SK-N-SH (cell line): ENCODE measurements around the gene TSHZ2. TPM values are rescaled to one million over a fixed set of nuclear protein-coding genes. Genes with fewer than 3 reads are reported as not detected.

Experiments used
- CTCF ChIA-PET: fragments of 300-600, 350-600 bp; formaldehyde crosslinking; extraction: SDS; loops from one replicate; lab custom pipeline; 2021; lab: Yijun Ruan, JAX
- POLR2A ChIA-PET: fragments of 350-600 bp; sonication (Branson Sonifier 250); formaldehyde crosslinking; extraction: SDS; loops from one replicate; lab custom pipeline; 2020; ENCODE audit warnings: antibody characterized with exemption, inconsistent platforms; lab: Yijun Ruan, JAX
- DNase-seq: peaks from one replicate; pipeline ENCODE4 v3.0.0; 2012
- H2AFZ ChIP-seq: fragments of 200-600 bp; sonication (generic); 2 replicates; pipeline ENCODE4 v1.8.1; 2016; ENCODE audit warnings: antibody characterized with exemption, mild to moderate bottlenecking, low read depth
- H3F3A ChIP-seq: fragments of 200-600 bp; sonication (generic); replicated peaks from 2 replicates; pipeline ENCODE3; 2016; ENCODE audit warnings: antibody characterized with exemption, mild to moderate bottlenecking; ENCODE audit not compliant: insufficient read depth
- H3K27ac ChIP-seq, 2 experiments: fragments of 200-500 bp in 1 of 2; fragments of 200-600 bp in 1 of 2; sonication (Bioruptor generic) in 1 of 2; sonication (generic), shearing (Covaris generic) in 1 of 2; 2 replicates each; pipeline versions ENCODE4 v1.5.1 to v1.6.1; 2014 to 2016; ENCODE audit warnings: low read depth in 2 of 2, inconsistent platforms in 1 of 2, low read length in 1 of 2, mild to moderate bottlenecking in 1 of 2, mixed read lengths in 1 of 2
- H3K27me3 ChIP-seq: fragments of 200-600 bp; sonication (generic), shearing (Covaris generic); 2 replicates; pipeline ENCODE4 v1.6.1; 2016; ENCODE audit warnings: mixed run types; ENCODE audit not compliant: insufficient read depth
- H3K36me3 ChIP-seq, 2 experiments: fragments of 200-500 bp in 1 of 2; fragments of 200-600 bp in 1 of 2; sonication (Bioruptor generic) in 1 of 2; sonication (generic) in 1 of 2; replicated peaks in 1 of 2; 2 replicates each; pipeline versions ENCODE3 to v1.5.1; 2014 to 2016; ENCODE audit warnings: low read length in 1 of 2, mild to moderate bottlenecking in 1 of 2; ENCODE audit not compliant: insufficient read depth in 2 of 2, control insufficient read depth in 1 of 2
- H3K4me1 ChIP-seq, 2 experiments: fragments of 200-500 bp in 1 of 2; fragments of 200-600 bp in 1 of 2; sonication (Bioruptor generic) in 1 of 2; sonication (generic), shearing (Covaris generic) in 1 of 2; 2 replicates each; pipeline versions ENCODE4 v1.5.1 to v1.6.1; 2014 to 2016; ENCODE audit warnings: low read depth in 1 of 2, low read length in 1 of 2, mixed run types in 1 of 2; ENCODE audit not compliant: insufficient read depth in 2 of 2, control insufficient read depth in 1 of 2
- H3K4me2 ChIP-seq: fragments of 200-600 bp; sonication (generic), shearing (Covaris generic); 2 replicates; pipeline ENCODE4 v1.6.1; 2017; ENCODE audit warnings: mixed run types
- H3K4me3 ChIP-seq, 2 experiments: fragments of 200-500 bp in 1 of 2; fragments of 200-600 bp in 1 of 2; sonication (Bioruptor generic) in 1 of 2; sonication (generic), shearing (Covaris generic) in 1 of 2; 2 replicates each; pipeline versions ENCODE4 v1.5.1 to v1.8.1; 2014 to 2016; ENCODE audit warnings: low read depth in 2 of 2, inconsistent platforms in 1 of 2, low read length in 1 of 2, mild to moderate bottlenecking in 1 of 2, mixed read lengths in 1 of 2, moderate library complexity in 1 of 2
- H3K79me2 ChIP-seq: fragments of 200-600 bp; sonication (generic); 2 replicates; pipeline ENCODE4 v1.8.1; 2017; ENCODE audit warnings: mild to moderate bottlenecking; ENCODE audit not compliant: insufficient read depth
- H3K9ac ChIP-seq: fragments of 200-600 bp; sonication (generic); 2 replicates; pipeline ENCODE4 v1.6.1; 2017; ENCODE audit warnings: mixed run types
- H3K9me2 ChIP-seq: fragments of 200-600 bp; sonication (generic); 2 replicates; pipeline ENCODE4 v1.6.1; 2017; ENCODE audit warnings: mixed run types
- H3K9me3 ChIP-seq: fragments of 200-600 bp; sonication (generic); 2 replicates; pipeline ENCODE4 v1.6.1; 2017; ENCODE audit warnings: mixed run types, mild to moderate bottlenecking, moderate library complexity
- H4K20me1 ChIP-seq: fragments of 200-600 bp; sonication (generic); 2 replicates; pipeline ENCODE4 v1.6.1; 2017; ENCODE audit warnings: mild to moderate bottlenecking, mixed run types; ENCODE audit not compliant: insufficient read depth
- CHD2 ChIP-seq: fragments of 150-350 bp; IDR thresholded peaks from 2 replicates; pipeline ENCODE4 v1.6.1; 2018; ENCODE audit warnings: low read length; ENCODE audit not compliant: partially characterized antibody
- ELF1 ChIP-seq: IDR thresholded peaks from 2 replicates; pipeline ENCODE4 v1.4.0; 2012
- EP300 ChIP-seq, 2 experiments: IDR thresholded peaks; 2 replicates each; pipeline versions ENCODE4 v1.4.0 to v1.6.1; 2012; ENCODE audit warnings: borderline replicate concordance in 1 of 2, low read depth in 1 of 2, low read length in 1 of 2
- EZH2phosphoT487 ChIP-seq: fragments of 200-600 bp; sonication (generic); IDR thresholded peaks from 2 replicates; pipeline ENCODE4 v1.6.1; 2017; ENCODE audit warnings: low read depth, mixed run types, mild to moderate bottlenecking, antibody characterized with exemption, moderate library complexity, borderline replicate concordance
- FOXJ3 ChIP-seq: sonication (generic); formaldehyde crosslinking; IDR thresholded peaks from 2 replicates; pipeline ENCODE4 v1.5.1; 2020; ENCODE audit warnings: mild to moderate bottlenecking, missing genetic modification reagents
- FOXM1 ChIP-seq: IDR thresholded peaks from 2 replicates; pipeline ENCODE4 v1.4.0; 2012; ENCODE audit warnings: low read depth, mild to moderate bottlenecking
- GATA2 ChIP-seq: sonication (generic); formaldehyde crosslinking; IDR thresholded peaks from 2 replicates; pipeline ENCODE4 v1.5.0; 2020; ENCODE audit warnings: mild to moderate bottlenecking, missing genetic modification reagents
- MEF2A ChIP-seq: IDR thresholded peaks from 2 replicates; pipeline ENCODE4 v1.4.0; 2012; ENCODE audit warnings: low read depth, borderline replicate concordance
- MXI1 ChIP-seq: IDR thresholded peaks from 2 replicates; pipeline ENCODE4 v1.6.1; 2012; ENCODE audit warnings: mild to moderate bottlenecking, low read depth, low read length, improper control_type of control experiment
- NFIC ChIP-seq: IDR thresholded peaks from 2 replicates; pipeline ENCODE4 v1.4.0; 2012; ENCODE audit warnings: borderline replicate concordance
- NRF1 ChIP-seq: IDR thresholded peaks from 2 replicates; pipeline ENCODE4 v1.6.1; 2012; ENCODE audit warnings: low read depth, mild to moderate bottlenecking, low read length
- POLR2AphosphoS5 ChIP-seq: IDR thresholded peaks from 2 replicates; pipeline ENCODE4 v1.6.1; 2012; ENCODE audit warnings: low read depth, low read length
- RXRA ChIP-seq: IDR thresholded peaks from 2 replicates; pipeline ENCODE4 v1.4.0; 2012; ENCODE audit warnings: low read depth, mild to moderate bottlenecking, borderline replicate concordance
- SIN3A ChIP-seq: IDR thresholded peaks from 2 replicates; pipeline ENCODE4 v1.6.1; 2012; ENCODE audit warnings: low read depth, mild to moderate bottlenecking, low read length, moderate library complexity, borderline replicate concordance
- SMC3 ChIP-seq: IDR thresholded peaks from 2 replicates; pipeline ENCODE4 v1.6.1; 2012; ENCODE audit warnings: low read depth, low read length, improper control_type of control experiment
- TEAD4 ChIP-seq: IDR thresholded peaks from 2 replicates; pipeline ENCODE4 v1.4.0; 2012; ENCODE audit warnings: mild to moderate bottlenecking, borderline replicate concordance; ENCODE audit not compliant: insufficient read depth
- WGBS: methylation state at CpG from one replicate; pipeline ENCODE4 v1.1.6; 2017; ENCODE audit warnings: low lambda C conversion rate; 5-methylcytosine and 5-hydroxymethylcytosine counted together
- polyA plus RNA-seq, 3 experiments: library from polyadenylated mRNA; depleted of rRNA; stranded (reverse); fragments of >200 nt; gene quantifications; 2 replicates each; pipeline ENCODE4 v1.2.3, GENCODE V29; 2012
- TF ChIP-seq, protein P1 (sequence below): fragments of 150-350 bp; IDR thresholded peaks from 2 replicates; pipeline ENCODE4 v1.6.1; 2017; ENCODE audit warnings: antibody characterized with exemption, low read length, low read depth, borderline replicate concordance
- TF ChIP-seq, protein P2 (sequence below): IDR thresholded peaks from 2 replicates; pipeline ENCODE4 v1.4.0; 2012; ENCODE audit warnings: low read depth, borderline replicate concordance
- TF ChIP-seq, protein P3 (sequence below): IDR thresholded peaks from 2 replicates; pipeline ENCODE4 v1.4.0; 2012; ENCODE audit warnings: low read depth, borderline replicate concordance
- TF ChIP-seq, protein P4 (sequence below): fragments of 200-600 bp; sonication (generic); IDR thresholded peaks from 2 replicates; pipeline ENCODE4 v1.6.1; 2017; ENCODE audit warnings: antibody characterized with exemption, mild to moderate bottlenecking, moderate library complexity
- TF ChIP-seq, protein P5 (sequence below): IDR thresholded peaks from 2 replicates; pipeline ENCODE4 v1.4.0; 2012; ENCODE audit warnings: low read depth

The TSHZ2 gene
- polyA plus RNA-seq, 1 of the 3 experiments (the other 2 are of a cell fraction), result 0.13 TPM

DNA sequence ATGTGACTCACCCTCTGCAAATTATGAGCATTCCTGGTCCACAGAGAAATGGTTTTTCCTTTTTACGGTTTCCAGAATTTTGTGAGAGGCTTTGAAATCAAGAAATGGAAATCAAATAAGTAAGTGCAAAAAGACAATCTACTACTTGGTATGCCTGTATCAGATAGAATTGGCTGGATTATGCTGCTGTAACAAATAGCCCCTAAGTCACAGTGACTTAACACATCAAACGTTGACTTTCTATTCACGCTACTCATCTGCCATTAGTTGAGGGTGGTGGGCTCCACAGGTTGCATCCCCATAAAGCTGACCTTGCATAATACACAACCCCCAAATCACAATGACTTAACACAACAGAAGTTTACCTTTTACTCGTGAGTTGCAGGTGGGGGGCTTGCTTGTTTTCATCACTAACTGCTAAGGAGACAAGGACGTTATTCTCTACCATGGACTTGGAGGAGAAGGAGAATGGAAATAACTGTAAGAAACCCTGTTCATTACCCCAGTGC lies 44.4 kb downstream of the TSHZ2 start (continued):
- TF ChIP-seq NRF1 (no peak), SIN3A (no peak), MEF2A (no peak), MXI1 (no peak)

DNA sequence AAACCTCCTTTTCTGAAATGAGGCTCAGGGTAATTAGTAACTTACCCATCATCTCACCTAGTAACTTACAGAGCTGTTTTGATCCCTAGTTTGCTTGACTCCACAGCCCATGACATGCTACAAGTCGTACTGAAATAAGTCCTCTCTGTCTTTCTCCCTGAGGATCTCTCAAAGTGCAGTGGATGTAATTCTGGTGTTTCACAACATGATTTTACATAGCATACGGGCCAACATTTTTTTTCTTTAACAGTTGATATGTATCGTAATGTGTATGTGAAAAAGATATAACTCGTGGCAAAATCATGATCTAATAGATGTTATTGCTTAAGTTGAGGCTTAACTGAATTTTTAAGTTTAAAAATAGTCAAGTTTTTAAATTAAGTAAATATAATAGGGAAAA lies 45.0 kb downstream of the TSHZ2 start:
- H3K27me3 ChIP-seq, result no peaks in the 10 kb centered on the region
- CTCF ChIA-PET, result no interaction called here
- H3K9ac ChIP-seq, result no peak overlapping the region

DNA sequence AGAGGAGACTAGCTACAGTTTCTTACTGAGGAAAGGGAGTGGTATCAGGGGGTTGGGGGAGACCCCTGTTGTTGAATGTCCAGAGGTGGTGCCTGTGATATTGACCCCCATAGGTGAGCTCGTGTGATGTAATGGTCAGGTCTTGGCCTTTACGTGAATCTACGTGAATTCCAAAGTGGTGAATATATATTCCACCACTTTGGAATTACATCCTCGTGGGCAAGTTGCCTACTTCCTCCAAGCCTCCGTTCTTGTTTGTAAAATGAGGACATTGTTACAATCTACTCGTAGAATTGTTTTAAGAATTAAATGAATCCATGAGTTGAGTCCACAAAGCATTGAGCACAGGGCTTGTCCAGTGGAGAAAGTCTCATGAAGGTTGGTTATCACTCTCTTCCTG lies 47.3 kb downstream of the TSHZ2 start:
- Histone ChIP-seq H3K79me2 (no peaks in the 10 kb centered on the region), H3K4me1 (peaks cover 0 to 2% of the 10 kb centered on the region in 2 experiments; a peak in 2 of 4 replicates), H3K9ac (no peak overlapping the region), H2AFZ (no peak overlapping the region), H3K9me2 (no peaks in the 10 kb centered on the region), H3F3A (no peaks in the 10 kb centered on the region), H3K9me3 (no peaks in the 10 kb centered on the region), H3K4me3 (no peak overlapping the region), H3K4me2 (no peak overlapping the region), H3K36me3 (no peaks in the 10 kb centered on the region), H3K27me3 (no peaks in the 10 kb centered on the region), H4K20me1 (no peaks in the 10 kb centered on the region), H3K27ac (no peak overlapping the region)
- no peak for DNase-seq
- WGBS, result 40% methylated on average over 6 of the region's 6 CpGs
- POLR2A ChIA-PET, result no interaction called here
- CTCF ChIA-PET, result interaction anchor here (1.1 kb wide), 1 partner anchor 44 kb away, joined by 3 read pairs; no protein-coding TSS in a partner anchor
- no peak for TF ChIP-seq CHD2
- TF ChIP-seq NRF1, result no peak
- TF ChIP-seq RXRA, result no peak
- TF ChIP-seq MEF2A, result no peak
- no peak for TF ChIP-seq POLR2AphosphoS5
- no peak for TF ChIP-seq FOXJ3 (CRISPR knock-in tag)
- no peak for TF ChIP-seq MXI1
- TF ChIP-seq, protein P1, sequence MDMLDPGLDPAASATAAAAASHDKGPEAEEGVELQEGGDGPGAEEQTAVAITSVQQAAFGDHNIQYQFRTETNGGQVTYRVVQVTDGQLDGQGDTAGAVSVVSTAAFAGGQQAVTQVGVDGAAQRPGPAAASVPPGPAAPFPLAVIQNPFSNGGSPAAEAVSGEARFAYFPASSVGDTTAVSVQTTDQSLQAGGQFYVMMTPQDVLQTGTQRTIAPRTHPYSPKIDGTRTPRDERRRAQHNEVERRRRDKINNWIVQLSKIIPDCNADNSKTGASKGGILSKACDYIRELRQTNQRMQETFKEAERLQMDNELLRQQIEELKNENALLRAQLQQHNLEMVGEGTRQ, result no peak
- TF ChIP-seq FOXM1, result no peak
- TF ChIP-seq GATA2, result no peak
- TF ChIP-seq, protein P2, sequence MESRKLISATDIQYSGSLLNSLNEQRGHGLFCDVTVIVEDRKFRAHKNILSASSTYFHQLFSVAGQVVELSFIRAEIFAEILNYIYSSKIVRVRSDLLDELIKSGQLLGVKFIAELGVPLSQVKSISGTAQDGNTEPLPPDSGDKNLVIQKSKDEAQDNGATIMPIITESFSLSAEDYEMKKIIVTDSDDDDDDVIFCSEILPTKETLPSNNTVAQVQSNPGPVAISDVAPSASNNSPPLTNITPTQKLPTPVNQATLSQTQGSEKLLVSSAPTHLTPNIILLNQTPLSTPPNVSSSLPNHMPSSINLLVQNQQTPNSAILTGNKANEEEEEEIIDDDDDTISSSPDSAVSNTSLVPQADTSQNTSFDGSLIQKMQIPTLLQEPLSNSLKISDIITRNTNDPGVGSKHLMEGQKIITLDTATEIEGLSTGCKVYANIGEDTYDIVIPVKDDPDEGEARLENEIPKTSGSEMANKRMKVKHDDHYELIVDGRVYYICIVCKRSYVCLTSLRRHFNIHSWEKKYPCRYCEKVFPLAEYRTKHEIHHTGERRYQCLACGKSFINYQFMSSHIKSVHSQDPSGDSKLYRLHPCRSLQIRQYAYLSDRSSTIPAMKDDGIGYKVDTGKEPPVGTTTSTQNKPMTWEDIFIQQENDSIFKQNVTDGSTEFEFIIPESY, result no peak

More for the DNA sequence above, 45.0 kb downstream of the TSHZ2 start:
- Histone ChIP-seq H3K4me2 (no peak overlapping the region), H3K27ac (no peak overlapping the region), H3F3A (no peaks in the 10 kb centered on the region), H3K4me3 (no peak overlapping the region), H3K9me3 (no peaks in the 10 kb centered on the region), H3K4me1 (peaks cover 0 to 2% of the 10 kb centered on the region in 2 experiments; a peak in 2 of 4 replicates), H3K9me2 (no peaks in the 10 kb centered on the region), H2AFZ (no peak overlapping the region), H3K36me3 (no peaks in the 10 kb centered on the region), H3K79me2 (no peaks in the 10 kb centered on the region), H4K20me1 (no peaks in the 10 kb centered on the region)
- POLR2A ChIA-PET, result no interaction called here
- TF ChIP-seq ELF1, result no peak
- TF ChIP-seq TEAD4, result no peak
- TF ChIP-seq EZH2phosphoT487, result no peak
- TF ChIP-seq, protein P3, sequence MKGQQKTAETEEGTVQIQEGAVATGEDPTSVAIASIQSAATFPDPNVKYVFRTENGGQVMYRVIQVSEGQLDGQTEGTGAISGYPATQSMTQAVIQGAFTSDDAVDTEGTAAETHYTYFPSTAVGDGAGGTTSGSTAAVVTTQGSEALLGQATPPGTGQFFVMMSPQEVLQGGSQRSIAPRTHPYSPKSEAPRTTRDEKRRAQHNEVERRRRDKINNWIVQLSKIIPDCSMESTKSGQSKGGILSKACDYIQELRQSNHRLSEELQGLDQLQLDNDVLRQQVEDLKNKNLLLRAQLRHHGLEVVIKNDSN, result no peak
- TF ChIP-seq, protein P4, sequence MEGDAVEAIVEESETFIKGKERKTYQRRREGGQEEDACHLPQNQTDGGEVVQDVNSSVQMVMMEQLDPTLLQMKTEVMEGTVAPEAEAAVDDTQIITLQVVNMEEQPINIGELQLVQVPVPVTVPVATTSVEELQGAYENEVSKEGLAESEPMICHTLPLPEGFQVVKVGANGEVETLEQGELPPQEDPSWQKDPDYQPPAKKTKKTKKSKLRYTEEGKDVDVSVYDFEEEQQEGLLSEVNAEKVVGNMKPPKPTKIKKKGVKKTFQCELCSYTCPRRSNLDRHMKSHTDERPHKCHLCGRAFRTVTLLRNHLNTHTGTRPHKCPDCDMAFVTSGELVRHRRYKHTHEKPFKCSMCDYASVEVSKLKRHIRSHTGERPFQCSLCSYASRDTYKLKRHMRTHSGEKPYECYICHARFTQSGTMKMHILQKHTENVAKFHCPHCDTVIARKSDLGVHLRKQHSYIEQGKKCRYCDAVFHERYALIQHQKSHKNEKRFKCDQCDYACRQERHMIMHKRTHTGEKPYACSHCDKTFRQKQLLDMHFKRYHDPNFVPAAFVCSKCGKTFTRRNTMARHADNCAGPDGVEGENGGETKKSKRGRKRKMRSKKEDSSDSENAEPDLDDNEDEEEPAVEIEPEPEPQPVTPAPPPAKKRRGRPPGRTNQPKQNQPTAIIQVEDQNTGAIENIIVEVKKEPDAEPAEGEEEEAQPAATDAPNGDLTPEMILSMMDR, result no peak
- TF ChIP-seq, protein P5, sequence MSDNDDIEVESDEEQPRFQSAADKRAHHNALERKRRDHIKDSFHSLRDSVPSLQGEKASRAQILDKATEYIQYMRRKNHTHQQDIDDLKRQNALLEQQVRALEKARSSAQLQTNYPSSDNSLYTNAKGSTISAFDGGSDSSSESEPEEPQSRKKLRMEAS, result no peak
- TF ChIP-seq NFIC, result no peak
- no peak for TF ChIP-seq CHD2
- TF ChIP-seq EP300 (IDR thresholded peaks at IDR 0.05; ENCODE audit: borderline replicate concordance in 1 of 2, low read depth in 1 of 2, low read length in 1 of 2), result no peak
- no peak for TF ChIP-seq SMC3
- DNase-seq, result no peak
- 40% methylated on average over 4 of the region's 4 CpGs for WGBS
